Activated CD8-positive, alpha-beta T cell treated with anti-CD3 and anti-CD28 coated beads for 36 hours (primary cell): ENCODE measurements around the gene ADSL. TPM values are rescaled to one million over a fixed set of nuclear protein-coding genes. Genes with fewer than 3 reads are reported as not detected.

Experiments
- ATAC-seq: fragments of 200-7000 bp; cut with Tn5 transposase; one replicate; pipeline ENCODE4 v1.10.0; 2021; ENCODE audit warnings: mild to moderate bottlenecking, moderate library complexity
- CTCF ChIA-PET: fragments of 350-600 bp; sonication (Branson Sonifier 250); formaldehyde crosslinking; loops from one replicate; lab custom pipeline; 2021; ENCODE audit warnings: antibody characterized with exemption; lab: Charles Lee
- POLR2A ChIA-PET: fragments of 350-600 bp; sonication (Branson Sonifier 250); formaldehyde crosslinking; loops from one replicate; lab custom pipeline; 2021; ENCODE audit warnings: antibody characterized with exemption; lab: Charles Lee
- DNase-seq: peaks from one replicate; pipeline ENCODE4 v3.0.0-alpha.2; 2020
- H3K27ac Mint-ChIP-seq: one replicate; pipeline ENCODE4 v1.8.0; 2021; ENCODE audit warnings: mild to moderate bottlenecking, mixed read lengths
- H3K27me3 Mint-ChIP-seq: one replicate; pipeline ENCODE4 v1.8.0; 2021; ENCODE audit warnings: mixed read lengths
- H3K36me3 Mint-ChIP-seq: one replicate; pipeline ENCODE4 v1.8.0; 2021; ENCODE audit warnings: low read depth, mixed read lengths
- H3K4me1 Mint-ChIP-seq: one replicate; pipeline ENCODE4 v1.8.0; 2021; ENCODE audit warnings: low read depth, mixed read lengths
- H3K4me3 Mint-ChIP-seq: one replicate; pipeline ENCODE4 v1.8.0; 2021; ENCODE audit warnings: mild to moderate bottlenecking, moderate library complexity, mixed read lengths
- H3K9me3 Mint-ChIP-seq: one replicate; pipeline ENCODE4 v1.8.0; 2021; ENCODE audit warnings: mixed read lengths
- CTCF ChIP-seq: fragments of 200-600 bp; IDR thresholded peaks from one replicate; pipeline ENCODE4 v1.8.0; 2022; ENCODE audit warnings: antibody characterized with exemption, mild to moderate bottlenecking
- intact Hi-C: fragments of 100-400 bp; cut with micrococcal nuclease; formaldehyde crosslinking; loops from one replicate; pipeline ENCODE4 v1.10.0; 2022
- total RNA-seq, 2 experiments: library from RNA; stranded (reverse); gene quantifications; one replicate each; pipeline ENCODE4 v1.2.3, GENCODE V29; 2021

Gene ADSL
- total RNA-seq, 2 experiments from 2014 or later, result 160 to 169 TPM

GRCh38 chr22:40324468-40325305, 21.6 kb upstream of the ADSL start:
- Mint-ChIP-seq H3K4me1 (peaks cover 84% of the 10 kb centered on the region), H3K27me3 (no peaks in the 10 kb centered on the region), H3K9me3 (no peaks in the 10 kb centered on the region), H3K4me3 (peak overlapping the region; percentile 68), H3K27ac (peak overlapping the region; percentile 95), H3K36me3 (peaks cover 29% of the 10 kb centered on the region)
- POLR2A ChIA-PET, result interaction anchor here (0.6 to 3.6 kb wide), 14 partner anchors 9 to 147 kb away, joined by 3 to 12 read pairs (median 4); partner anchors contain the start of gene TNRC6B
- TF ChIP-seq CTCF, result peak; percentile 31
- CTCF ChIA-PET, result interaction anchor here (1.1 to 2.6 kb wide), 3 partner anchors 9 to 25 kb away, joined by 4 to 20 read pairs (median 5); no protein-coding TSS in a partner anchor
- DNase-seq, result peak; percentile 66
- ATAC-seq, result peak; percentile 38
- intact Hi-C loops, result no loop called here

- Mint-ChIP-seq H3K4me3 (peak overlapping the region; percentile 68), H3K27me3 (no peaks in the 10 kb centered on the region), H3K27ac (peak overlapping the region; percentile 95), H3K36me3 (peaks cover 30% of the 10 kb centered on the region), H3K9me3 (no peaks in the 10 kb centered on the region), H3K4me1 (peaks cover 90% of the 10 kb centered on the region)
- DNase-seq (peak; percentile 91), ATAC-seq (peak; percentile 91)
- intact Hi-C loops, result no loop called here
- ChIA-PET POLR2A (interaction anchor here (0.5 to 3.6 kb wide), 9 partner anchors 8 to 245 kb away, joined by 3 to 12 read pairs (median 5); partner anchors contain the start of gene TNRC6B), CTCF (interaction anchor here (0.9 to 2.6 kb wide), 2 partner anchors 23 to 137 kb away, joined by 4 to 20 read pairs; no protein-coding TSS in a partner anchor)
- no peak for TF ChIP-seq CTCF
Observed at GRCh38 chr22:40325315-40325714, 21.0 kb upstream of the ADSL start.

- POLR2A ChIA-PET, result interaction anchor here (0.8 to 3.6 kb wide), 6 partner anchors 19 to 283 kb away, joined by 3 to 12 read pairs (median 7); partner anchors contain the start of gene TNRC6B
- intact Hi-C loops, result no loop called here
Observed at GRCh38 chr22:40326905-40327735, 19.2 kb upstream of the ADSL start.

More at GRCh38 chr22:40326905-40327735, 19.2 kb upstream of the ADSL start:
- ATAC-seq (peak; percentile 9), DNase-seq (peak; percentile 29)
- H3K27me3 Mint-ChIP-seq, result no peaks in the 10 kb centered on the region
- no peak for TF ChIP-seq CTCF
- H3K4me1 Mint-ChIP-seq, result peaks cover 93% of the 10 kb centered on the region
- peak overlapping the region; percentile 87 for H3K27ac Mint-ChIP-seq
- peak overlapping the region; percentile 22 for H3K4me3 Mint-ChIP-seq
- H3K9me3 Mint-ChIP-seq, result no peaks in the 10 kb centered on the region
- H3K36me3 Mint-ChIP-seq, result peaks cover 17% of the 10 kb centered on the region
- CTCF ChIA-PET, result interaction anchor here (1.2 to 2.6 kb wide), 3 partner anchors 9 to 21 kb away, joined by 4 to 17 read pairs (median 4); partner anchors contain the start of gene ADSL
